Measurements from ENCODE around the gene TMEM258.

The TMEM258 gene

DNA sequence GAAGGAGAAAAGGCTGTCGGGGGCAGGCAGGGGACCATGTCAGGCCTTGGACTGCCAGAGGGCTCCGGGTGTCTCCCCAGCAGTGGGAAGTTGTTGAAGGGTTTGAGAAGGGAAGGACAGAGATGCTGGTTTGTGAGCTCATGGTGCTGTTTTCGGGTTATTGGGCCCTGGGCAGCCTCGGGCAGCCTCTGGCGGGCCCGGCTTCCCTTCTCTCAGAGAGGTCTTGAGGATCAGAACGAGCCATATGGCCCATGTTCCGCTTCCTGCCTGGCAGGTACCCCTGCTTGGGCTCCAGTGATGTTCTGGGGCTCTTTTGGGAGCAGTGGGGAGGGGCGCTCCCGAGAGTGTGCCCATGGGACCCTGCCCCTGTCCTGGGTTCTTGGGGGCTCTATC is 30.2 kb downstream of the TMEM258 start:
- no peak for DNase-seq

DNA sequence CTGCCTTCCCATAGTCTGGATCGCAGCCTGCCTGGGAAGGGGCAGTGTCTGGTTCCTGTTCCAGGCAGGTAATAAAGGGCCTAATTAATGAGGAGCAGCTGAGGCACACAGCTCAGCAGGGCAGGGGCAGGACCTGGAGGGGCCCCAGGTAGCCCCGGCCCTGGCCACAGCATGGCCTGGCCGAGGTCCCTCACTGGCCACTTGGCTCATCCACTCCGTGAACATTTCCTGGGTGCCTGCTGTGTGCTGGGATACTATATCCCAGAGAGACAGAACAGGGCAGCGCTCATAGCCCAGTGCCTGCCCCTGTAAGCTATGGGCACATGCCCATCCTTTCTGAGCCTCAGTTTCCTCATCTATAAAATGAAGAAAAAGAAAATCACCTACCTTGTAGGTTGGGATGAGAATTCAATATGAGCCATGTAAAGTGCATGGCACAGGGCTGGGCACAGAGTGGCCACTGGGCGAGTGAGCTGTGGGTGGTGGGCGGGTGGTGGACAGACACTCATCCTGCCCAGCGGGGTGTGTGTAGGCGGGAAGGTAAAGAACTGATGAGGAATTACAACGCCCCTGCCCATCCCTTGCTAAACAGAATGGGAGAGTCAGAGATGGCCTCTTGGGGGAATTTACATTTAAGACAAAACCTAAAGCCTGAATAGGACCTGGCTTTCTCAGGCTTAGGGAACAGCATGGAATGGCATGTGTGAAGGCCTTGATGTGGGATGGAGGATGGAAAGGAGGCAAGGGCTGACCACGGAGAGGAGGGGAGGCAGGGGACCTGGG is 30.8 kb downstream of the TMEM258 start:
- DNase-seq: peak in 6 of 56 donors; percentile 21 to 67 (median 56)

DNA sequence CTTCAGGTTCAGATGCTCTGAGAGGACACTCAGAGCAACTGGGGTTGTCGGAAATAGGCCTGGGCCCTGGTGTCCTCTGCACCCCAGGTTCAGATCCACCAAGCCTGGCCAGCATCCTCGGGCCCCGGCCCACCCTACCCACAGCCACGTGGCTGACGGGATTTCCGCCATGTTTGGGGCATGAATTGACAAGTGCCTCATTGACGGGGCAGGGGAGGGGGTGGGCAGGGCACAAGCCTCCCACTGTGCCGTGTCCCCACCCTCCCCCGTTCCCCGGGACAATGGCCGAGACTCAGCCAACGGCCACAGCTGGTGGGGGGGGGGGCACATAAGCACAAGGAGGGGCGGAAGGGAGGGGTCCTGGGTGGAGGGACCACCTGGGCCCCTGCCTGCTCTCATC is 31.5 kb downstream of the TMEM258 start:
- DNase-seq: peak in 53 of 56 donors; percentile 47 to 94 (median 84)

DNA sequence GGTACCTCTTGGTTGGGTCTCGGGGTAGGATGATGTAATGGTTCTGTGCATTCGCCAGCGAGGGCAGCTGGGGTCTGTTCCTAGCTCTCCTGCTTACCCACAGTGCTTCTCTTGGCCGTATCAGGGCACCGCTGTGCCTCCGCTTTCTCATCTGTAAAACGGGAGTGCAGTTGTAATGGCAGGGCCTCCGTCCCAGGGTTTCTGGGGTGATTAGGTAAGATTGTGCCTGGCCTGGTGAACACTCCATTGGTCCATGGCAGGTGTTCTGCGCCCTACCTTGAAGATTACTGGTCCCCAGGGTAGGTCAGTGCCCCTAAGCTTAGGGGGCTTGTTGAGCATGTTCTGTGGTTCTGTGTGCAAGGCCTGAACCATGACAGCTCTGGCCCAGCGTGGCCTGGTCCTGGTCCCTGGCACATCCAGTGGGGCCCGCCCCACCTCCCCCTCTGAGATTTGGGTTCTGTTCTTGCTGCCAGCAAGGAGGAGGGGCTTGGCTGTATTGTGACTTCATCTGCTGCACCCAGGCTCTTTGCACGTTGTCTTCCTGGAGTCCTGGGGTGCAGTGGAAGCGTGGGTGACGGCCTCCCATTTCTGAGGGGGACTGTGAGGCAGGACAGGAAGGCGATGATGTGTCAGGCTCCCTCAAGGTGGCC is 35.1 kb downstream of the TMEM258 start:
- DNase-seq: peak in 26 of 56 donors; percentile 7 to 71 (median 37)

GRCh38 chr11:61756452-61757212 is 35.8 kb downstream of the TMEM258 start:
- DNase-seq: peak in 5 of 56 donors; percentile 23 to 61 (median 46)

GRCh38 chr11:61756147-61756451 is 36.3 kb downstream of the TMEM258 start:
- no peak for DNase-seq

DNA sequence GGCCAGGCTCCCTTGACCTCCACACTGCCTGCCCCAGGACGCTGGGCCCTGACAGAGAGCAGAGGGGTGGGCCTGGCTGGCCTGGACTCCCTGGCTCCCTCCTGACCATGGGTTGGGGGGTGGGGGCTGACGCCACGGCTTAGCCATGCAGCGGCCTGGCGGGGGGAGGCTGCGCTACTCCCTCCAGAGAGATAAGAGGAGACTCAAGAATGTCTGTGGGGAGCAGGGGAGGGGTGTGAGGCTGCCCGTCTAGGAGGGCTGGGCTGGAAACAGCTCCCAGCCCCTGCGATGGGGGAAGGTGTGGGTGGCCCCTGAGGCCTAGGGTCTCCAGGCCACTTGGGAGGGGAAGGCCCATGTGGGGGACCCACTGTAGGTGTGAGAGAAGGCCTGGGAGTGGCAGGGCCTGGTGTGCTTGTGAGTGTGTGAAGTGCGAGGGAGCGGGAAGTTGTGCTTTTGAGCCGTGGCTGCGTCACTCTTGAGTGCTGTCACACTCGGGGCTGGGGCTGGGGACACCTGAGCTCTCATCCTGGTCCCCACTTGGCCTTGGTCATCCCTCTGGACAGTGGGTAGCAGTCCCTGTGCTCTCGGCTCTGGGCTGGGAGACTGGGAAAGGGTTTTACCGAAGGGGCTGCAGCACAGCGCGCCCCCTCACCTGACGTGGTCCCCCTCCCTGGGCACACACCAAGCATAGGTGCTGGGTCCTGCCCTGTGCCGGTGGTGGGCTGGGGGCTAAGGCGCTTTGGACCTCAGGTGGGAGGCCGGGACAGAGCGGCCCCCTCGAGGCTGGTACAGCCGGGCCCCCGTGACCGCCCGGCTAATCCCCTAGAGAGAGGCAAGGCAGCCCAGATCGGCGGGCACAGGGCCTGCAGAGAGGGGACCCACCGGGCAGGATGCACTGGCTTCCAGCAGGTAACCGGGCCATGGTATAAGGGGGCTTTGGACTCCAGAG is 37.6 kb downstream of the TMEM258 start:
- DNase-seq: peak in 6 of 56 donors; percentile 11 to 47 (median 29)

DNA sequence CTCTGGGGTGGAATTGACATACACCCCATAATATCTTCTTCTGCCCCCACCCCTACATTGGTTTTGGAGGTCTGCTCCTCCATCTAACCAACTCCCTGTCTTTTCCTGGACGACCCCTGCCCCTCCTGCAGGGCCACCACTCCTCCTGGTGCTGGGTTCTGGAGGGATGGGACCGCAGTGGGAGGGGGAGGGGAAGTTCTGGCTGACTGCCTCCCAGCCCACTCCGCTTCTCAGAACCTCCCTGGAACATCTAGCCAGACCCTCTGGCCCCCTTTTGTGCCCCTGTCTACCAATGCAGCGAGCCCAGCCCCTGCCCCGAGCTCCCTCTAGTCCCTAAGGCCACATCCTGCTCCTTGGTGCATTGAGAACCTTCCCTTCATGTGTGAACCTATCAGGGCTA is 38.7 kb downstream of the TMEM258 start:
- DNase-seq: peak in 1 of 56 donors; percentile 27

- DNase-seq: peak in 1 of 56 donors; percentile 43
Measured at GRCh38 chr11:61752925-61753521, 39.4 kb downstream of the TMEM258 start.

- DNase-seq: peak in 42 of 56 donors; percentile 13 to 82 (median 48)
Measured at GRCh38 chr11:61752117-61752924, 40.1 kb downstream of the TMEM258 start, which contains the start of gene MYRF. TSS of gene MYRF (plus strand) at chr11:61752636. CDS start at chr11:61752745, 109 bp downstream.

GRCh38 chr11:61751384-61751783 is 41.0 kb downstream of the TMEM258 start:
- no peak for DNase-seq

GRCh38 chr11:61750631-61751273 is 41.6 kb downstream of the TMEM258 start:
- no peak for DNase-seq

- DNase-seq: peak in 55 of 56 donors; percentile 38 to 100 (median 90)
Measured at GRCh38 chr11:61749591-61750217, 42.7 kb downstream of the TMEM258 start.

DNA sequence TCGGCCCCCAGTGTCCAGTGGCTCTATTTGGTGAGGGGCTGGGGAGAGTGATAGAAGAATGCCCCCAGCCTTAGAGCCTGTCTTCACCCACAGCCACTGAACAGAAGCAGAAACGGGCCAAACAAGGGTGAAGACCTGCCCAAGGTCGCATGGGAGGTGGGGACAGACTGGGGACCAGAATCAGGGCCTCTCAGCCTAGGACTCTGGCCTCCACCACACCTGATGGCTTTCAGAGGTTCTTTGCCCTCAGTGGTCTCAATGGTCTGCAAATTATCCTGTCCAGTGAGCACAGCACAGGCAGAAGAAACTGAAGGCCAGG is 44.5 kb downstream of the TMEM258 start:
- DNase-seq: no peak

DNA sequence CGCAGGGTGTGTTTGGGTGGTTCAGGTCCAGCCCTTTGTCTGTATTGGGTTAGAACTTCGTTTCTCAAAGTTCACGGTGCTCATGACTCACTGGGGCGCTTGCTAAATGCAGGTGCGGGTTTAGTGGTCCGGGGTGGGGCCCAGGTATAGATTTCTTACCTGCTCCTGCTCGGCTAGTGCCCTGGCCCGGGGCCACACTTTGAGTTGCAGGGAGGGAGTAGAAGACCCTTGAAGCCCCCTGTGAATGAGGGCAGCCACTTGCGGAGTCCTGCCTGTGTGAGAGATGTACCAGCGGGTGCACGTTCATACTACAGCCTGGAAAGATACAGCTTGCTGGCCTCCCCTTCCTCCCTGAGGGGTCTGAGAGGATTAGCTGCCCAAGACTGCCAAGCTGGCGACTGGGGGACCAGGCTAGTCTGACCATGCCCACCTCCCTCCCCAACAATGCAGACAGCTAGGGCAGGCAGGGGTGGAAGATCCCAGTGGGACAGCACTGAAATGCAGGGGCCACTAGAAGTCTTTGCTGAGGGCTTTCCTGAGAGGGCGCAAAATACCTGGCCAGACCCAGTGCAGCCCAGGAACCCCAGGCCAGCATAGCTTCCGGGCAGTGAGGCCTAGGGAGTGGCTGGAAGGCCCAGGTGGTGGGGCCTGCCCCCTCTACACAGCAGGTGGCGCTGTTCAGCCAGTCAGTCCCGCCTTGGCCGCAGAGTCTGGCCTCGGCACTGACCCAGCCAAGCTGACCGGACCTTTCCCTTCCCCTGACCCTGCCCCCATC is 45.0 kb downstream of the TMEM258 start:
- DNase-seq: peak in 52 of 56 donors; percentile 20 to 91 (median 74)

- DNase-seq: no peak
Measured at GRCh38 chr11:61746442-61747191, 45.8 kb downstream of the TMEM258 start.
